ENCODE measurements around the gene TADA2B. TPM values are rescaled to one million over a fixed set of nuclear protein-coding genes. Genes with fewer than 3 reads are reported as not detected.
"Not testable (repeated sequence)": the region's sequence is repeated elsewhere in the genome, so short reads cannot be mapped to it uniquely, and the experiment has no call there.

Gene TADA2B
- total RNA-seq, 1 donor from 2014 or later: 19.8 TPM

DNA sequence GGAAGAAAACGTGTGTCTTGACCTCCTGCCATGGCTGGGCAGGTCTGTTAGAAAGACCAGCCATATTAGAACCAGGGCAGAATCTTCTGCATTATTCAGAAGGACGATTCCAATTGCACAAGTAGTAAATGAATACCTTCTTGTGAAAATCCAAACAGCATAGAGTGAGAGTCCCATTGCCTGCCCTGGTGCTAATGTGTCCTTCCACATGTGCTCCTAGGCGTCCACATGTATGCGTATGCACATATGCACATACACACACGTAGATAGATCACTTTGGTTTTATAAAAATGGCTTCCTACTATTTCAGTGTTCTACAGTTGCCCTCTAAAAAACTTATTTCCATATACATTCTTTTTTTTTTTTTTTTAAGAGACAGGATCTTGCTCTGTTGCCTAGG, 34.9 kb downstream of the TADA2B start:
- no peak overlapping the region for H3K4me2 ChIP-seq (ENCODE audit: low read length)
- no peak overlapping the region for H2AFZ ChIP-seq (ENCODE audit: low read depth, low read length)
- peaks cover 2% of the 10 kb centered on the region for H3K36me3 Mint-ChIP-seq (ENCODE audit: low read depth, unreplicated experiment)
- no peak overlapping the region for H3K4me3 ChIP-seq (ENCODE audit: insufficient read depth, low read depth, low read length)
- H3K27me3 ChIP-seq (ENCODE audit: insufficient read depth, low read length): peaks cover 2% of the 10 kb centered on the region
- no peaks in the 10 kb centered on the region for H3K79me2 ChIP-seq (ENCODE audit: insufficient read depth, low read length)
- no peak for TF ChIP-seq CTCF (IDR thresholded peaks at IDR 0.05; ENCODE audit: insufficient read depth, low read depth, low read length)
- TF ChIP-seq EZH2 (IDR thresholded peaks at IDR 0.05; ENCODE audit: insufficient read depth, low read length): no peak
- peaks cover 3% of the 10 kb centered on the region for H3K9me3 ChIP-seq (ENCODE audit: insufficient read depth, low read depth, low read length)
- no peak for DNase-seq (ENCODE audit: low read depth)
- H3K27ac ChIP-seq (ENCODE audit: low read depth, low read length): no peak overlapping the region
- H3K27me3 Mint-ChIP-seq (ENCODE audit: low read depth, unreplicated experiment): peaks cover 33% of the 10 kb centered on the region
- no peaks in the 10 kb centered on the region for H3K36me3 ChIP-seq (ENCODE audit: insufficient read depth, low read length)
- peaks cover 15% of the 10 kb centered on the region for H3K9me3 Mint-ChIP-seq (ENCODE audit: unreplicated experiment)
- no peak for FAIRE-seq
- no peaks in the 10 kb centered on the region for H4K20me1 ChIP-seq (ENCODE audit: insufficient read depth, low read length)
- no peak overlapping the region for H3K27ac Mint-ChIP-seq (ENCODE audit: unreplicated experiment)
- no peaks in the 10 kb centered on the region for H3K4me1 Mint-ChIP-seq (ENCODE audit: low read depth, unreplicated experiment)
- H3K4me3 Mint-ChIP-seq (ENCODE audit: unreplicated experiment): peak overlapping the region; percentile 50
- H3K4me1 ChIP-seq (ENCODE audit: insufficient read depth, low read length): no peaks in the 10 kb centered on the region
- no peak overlapping the region for H3K9ac ChIP-seq (ENCODE audit: low read length)

DNA sequence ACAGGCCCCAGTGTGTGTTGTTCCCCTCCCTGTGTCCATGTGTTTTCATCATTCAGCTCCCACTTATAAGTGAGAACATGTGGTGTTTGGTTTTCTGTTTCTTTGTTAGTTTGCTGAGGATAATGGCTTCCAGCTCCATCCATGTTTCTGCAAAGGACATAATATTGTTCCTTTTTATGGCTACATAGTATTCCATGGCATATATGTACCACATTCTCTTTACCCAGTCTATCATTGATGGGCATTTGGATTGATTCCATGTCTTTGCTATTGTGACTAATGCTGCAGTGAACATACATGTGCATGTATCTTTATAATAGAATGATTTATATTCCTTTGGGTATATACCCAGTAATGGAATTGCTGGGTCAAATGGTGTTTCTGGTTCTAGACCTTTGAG, 36.3 kb downstream of the TADA2B start:
- H3K4me3 Mint-ChIP-seq (ENCODE audit: unreplicated experiment); H3K36me3 ChIP-seq (ENCODE audit: insufficient read depth, low read length); H3K27ac Mint-ChIP-seq (ENCODE audit: unreplicated experiment); H3K4me1 ChIP-seq (ENCODE audit: insufficient read depth, low read length); H3K79me2 ChIP-seq (ENCODE audit: insufficient read depth, low read length); H3K36me3 Mint-ChIP-seq (ENCODE audit: low read depth, unreplicated experiment); H3K9ac ChIP-seq (ENCODE audit: low read length); H3K27ac ChIP-seq (ENCODE audit: low read depth, low read length); H3K9me3 ChIP-seq (ENCODE audit: insufficient read depth, low read depth, low read length); H4K20me1 ChIP-seq (ENCODE audit: insufficient read depth, low read length); H3K4me2 ChIP-seq (ENCODE audit: low read length); H3K4me3 ChIP-seq (ENCODE audit: insufficient read depth, low read depth, low read length); FAIRE-seq; H3K4me1 Mint-ChIP-seq (ENCODE audit: low read depth, unreplicated experiment); H2AFZ ChIP-seq (ENCODE audit: low read depth, low read length); DNase-seq (ENCODE audit: low read depth): not testable (repeated sequence)
- peaks cover 12% of the 10 kb centered on the region for H3K27me3 ChIP-seq (ENCODE audit: insufficient read depth, low read length)
- Mint-ChIP-seq H3K9me3 (ENCODE audit: unreplicated experiment) (peaks cover 17% of the 10 kb centered on the region), H3K27me3 (ENCODE audit: low read depth, unreplicated experiment) (peaks cover 46% of the 10 kb centered on the region)

- not testable (repeated sequence) for FAIRE-seq; H3K9ac ChIP-seq (ENCODE audit: low read length); H4K20me1 ChIP-seq (ENCODE audit: insufficient read depth, low read length); H3K36me3 Mint-ChIP-seq (ENCODE audit: low read depth, unreplicated experiment); H3K4me1 ChIP-seq (ENCODE audit: insufficient read depth, low read length); DNase-seq (ENCODE audit: low read depth); H2AFZ ChIP-seq (ENCODE audit: low read depth, low read length); H3K4me1 Mint-ChIP-seq (ENCODE audit: low read depth, unreplicated experiment); H3K4me3 ChIP-seq (ENCODE audit: insufficient read depth, low read depth, low read length); H3K36me3 ChIP-seq (ENCODE audit: insufficient read depth, low read length); H3K9me3 ChIP-seq (ENCODE audit: insufficient read depth, low read depth, low read length); H3K27ac Mint-ChIP-seq (ENCODE audit: unreplicated experiment); H3K27ac ChIP-seq (ENCODE audit: low read depth, low read length); H3K4me3 Mint-ChIP-seq (ENCODE audit: unreplicated experiment); H3K79me2 ChIP-seq (ENCODE audit: insufficient read depth, low read length); H3K4me2 ChIP-seq (ENCODE audit: low read length)
- H3K27me3 Mint-ChIP-seq (ENCODE audit: low read depth, unreplicated experiment): peaks cover 46% of the 10 kb centered on the region
- peaks cover 18% of the 10 kb centered on the region for H3K9me3 Mint-ChIP-seq (ENCODE audit: unreplicated experiment)
- H3K27me3 ChIP-seq (ENCODE audit: insufficient read depth, low read length): peaks cover 17% of the 10 kb centered on the region
Measured at GRCh38 chr4:7079909-7080308, 36.7 kb downstream of the TADA2B start.

Data from astrocyte (in vitro differentiated cells and primary cell).